ENCODE data around the gene DNAJC24.

The DNAJC24 gene

DNA sequence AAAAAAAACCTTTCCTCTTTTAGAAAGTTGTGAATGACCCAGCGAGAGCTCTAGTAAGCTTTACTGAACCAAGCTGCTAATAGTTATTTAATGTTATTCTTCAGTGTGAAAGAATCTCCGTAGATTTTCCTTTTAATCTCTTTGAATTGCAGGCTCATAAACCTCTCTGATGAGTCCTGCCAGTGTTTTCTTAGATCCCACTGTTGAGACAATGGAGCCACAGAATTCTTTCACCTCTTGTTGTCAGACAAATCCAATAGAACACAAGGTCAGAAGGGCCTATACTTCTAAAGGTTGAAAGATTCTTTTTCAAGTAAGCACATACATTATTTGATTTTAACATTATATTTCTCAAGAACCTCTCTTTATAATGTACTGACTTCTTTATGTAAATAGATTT, 52.2 kb downstream of the DNAJC24 start:
- ChIA-PET POLR2A (no interaction called here), CTCF (no interaction called here)
- no peak for DNase-seq (ENCODE audit: extremely low spot score)
- TF ChIP-seq L3MBTL2 (conservative IDR thresholded peaks at IDR 0.05) = no peak
- no peak for TF ChIP-seq TARDBP (IDR thresholded peaks at IDR 0.05)
- no peak for TF ChIP-seq ARNT (IDR thresholded peaks at IDR 0.05)
- no peak for TF ChIP-seq PKNOX1 (IDR thresholded peaks at IDR 0.05)
- no peak for TF ChIP-seq CTBP1 (IDR thresholded peaks at IDR 0.05; ENCODE audit: borderline replicate concordance)
- TF ChIP-seq FOXK2 (IDR thresholded peaks at IDR 0.05) = no peak
- TF ChIP-seq ELF4 (IDR thresholded peaks at IDR 0.05) = no peak
- TF ChIP-seq LEF1 (IDR thresholded peaks at IDR 0.05; ENCODE audit: borderline replicate concordance) = no peak
- TF ChIP-seq FOXM1 (IDR thresholded peaks at IDR 0.05; ENCODE audit: borderline replicate concordance) = no peak
- no peak for TF ChIP-seq NFRKB (IDR thresholded peaks at IDR 0.05)
- TF ChIP-seq BHLHE40 (IDR thresholded peaks at IDR 0.05; ENCODE audit: borderline replicate concordance) = no peak
- TF ChIP-seq SUZ12 (IDR thresholded peaks at IDR 0.05) = no peak
- no peak for TF ChIP-seq FOXA1 (IDR thresholded peaks at IDR 0.05)
- no peak for TF ChIP-seq HDGF (IDR thresholded peaks at IDR 0.05; ENCODE audit: borderline replicate concordance)
- no peak for TF ChIP-seq ZNF384 (IDR thresholded peaks at IDR 0.05)
- TF ChIP-seq SP1 (IDR thresholded peaks at IDR 0.05) = no peak

- no peak for TF ChIP-seq ELF4 (IDR thresholded peaks at IDR 0.05)
- no peak for TF ChIP-seq CTBP1 (IDR thresholded peaks at IDR 0.05; ENCODE audit: borderline replicate concordance)
- TF ChIP-seq ZNF384 (IDR thresholded peaks at IDR 0.05) = no peak
- no peak for TF ChIP-seq FOXA1 (IDR thresholded peaks at IDR 0.05)
- no peak for TF ChIP-seq NFRKB (IDR thresholded peaks at IDR 0.05)
- no peak for TF ChIP-seq BHLHE40 (IDR thresholded peaks at IDR 0.05; ENCODE audit: borderline replicate concordance)
- no peak for TF ChIP-seq ARNT (IDR thresholded peaks at IDR 0.05)
- TF ChIP-seq SUZ12 (IDR thresholded peaks at IDR 0.05) = no peak
- no peak for TF ChIP-seq LEF1 (IDR thresholded peaks at IDR 0.05; ENCODE audit: borderline replicate concordance)
- TF ChIP-seq PKNOX1 (IDR thresholded peaks at IDR 0.05) = no peak
- no peak for TF ChIP-seq SP1 (IDR thresholded peaks at IDR 0.05)
- TF ChIP-seq HDGF (IDR thresholded peaks at IDR 0.05; ENCODE audit: borderline replicate concordance) = no peak
- ChIA-PET POLR2A (no interaction called here), CTCF (interaction anchor here (0.7 kb wide), 1 partner anchor 1034 kb away, joined by 4 read pairs; no protein-coding TSS in a partner anchor)
- DNase-seq (ENCODE audit: extremely low spot score) = no peak
These were observed 53.0 kb downstream of the DNAJC24 start for GRCh38 chr11:31422703-31423102.

DNA sequence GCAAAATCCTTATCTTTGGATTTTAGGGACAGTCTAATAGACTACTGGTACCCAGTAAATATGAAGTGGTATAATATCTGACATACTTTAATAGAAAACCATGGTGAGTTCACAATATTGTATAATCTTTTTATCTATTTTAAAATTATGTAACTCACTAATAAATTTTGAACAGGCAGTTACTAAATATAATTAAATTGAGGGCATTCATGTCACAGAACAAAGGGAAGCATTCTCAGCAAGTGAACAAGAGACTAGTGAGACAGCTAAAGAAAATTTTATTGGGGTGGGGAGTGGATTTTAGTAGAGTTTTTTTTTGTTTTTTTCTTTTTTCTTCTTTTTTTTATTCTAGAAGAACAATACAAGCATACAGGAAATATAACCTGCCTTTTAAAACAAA, 55.0 kb downstream of the DNAJC24 start:
- TF ChIP-seq ZNF384 (IDR thresholded peaks at IDR 0.05) (no peak), BHLHE40 (IDR thresholded peaks at IDR 0.05; ENCODE audit: borderline replicate concordance) (no peak), FOXK2 (IDR thresholded peaks at IDR 0.05) (no peak), LEF1 (IDR thresholded peaks at IDR 0.05; ENCODE audit: borderline replicate concordance) (no peak), NFRKB (IDR thresholded peaks at IDR 0.05) (no peak), ELF4 (IDR thresholded peaks at IDR 0.05) (no peak), PKNOX1 (IDR thresholded peaks at IDR 0.05) (no peak), SP1 (IDR thresholded peaks at IDR 0.05) (no peak), FOXM1 (IDR thresholded peaks at IDR 0.05; ENCODE audit: borderline replicate concordance) (no peak), ARNT (IDR thresholded peaks at IDR 0.05) (no peak), FOXA1 (IDR thresholded peaks at IDR 0.05) (no peak), CTBP1 (IDR thresholded peaks at IDR 0.05; ENCODE audit: borderline replicate concordance) (no peak), L3MBTL2 (conservative IDR thresholded peaks at IDR 0.05) (no peak), TARDBP (IDR thresholded peaks at IDR 0.05) (no peak), HDGF (IDR thresholded peaks at IDR 0.05; ENCODE audit: borderline replicate concordance) (no peak), SUZ12 (IDR thresholded peaks at IDR 0.05) (no peak)
- DNase-seq (ENCODE audit: extremely low spot score) = no peak
- ChIA-PET POLR2A (no interaction called here), CTCF (no interaction called here)

GRCh38 chr11:31433851-31434250, 64.2 kb downstream of the DNAJC24 start:
- TF ChIP-seq HDGF (IDR thresholded peaks at IDR 0.05; ENCODE audit: borderline replicate concordance) = no peak
- TF ChIP-seq TARDBP (IDR thresholded peaks at IDR 0.05) = no peak
- no peak for TF ChIP-seq ZNF384 (IDR thresholded peaks at IDR 0.05)
- TF ChIP-seq BHLHE40 (IDR thresholded peaks at IDR 0.05; ENCODE audit: borderline replicate concordance) = no peak
- no peak for TF ChIP-seq ELF4 (IDR thresholded peaks at IDR 0.05)
- no peak for TF ChIP-seq SUZ12 (IDR thresholded peaks at IDR 0.05)
- TF ChIP-seq NFRKB (IDR thresholded peaks at IDR 0.05) = no peak
- no peak for TF ChIP-seq ARNT (IDR thresholded peaks at IDR 0.05)
- no peak for TF ChIP-seq CTBP1 (IDR thresholded peaks at IDR 0.05; ENCODE audit: borderline replicate concordance)
- no peak for TF ChIP-seq L3MBTL2 (conservative IDR thresholded peaks at IDR 0.05)
- TF ChIP-seq FOXM1 (IDR thresholded peaks at IDR 0.05; ENCODE audit: borderline replicate concordance) = no peak
- no peak for TF ChIP-seq FOXK2 (IDR thresholded peaks at IDR 0.05)
- TF ChIP-seq PKNOX1 (IDR thresholded peaks at IDR 0.05) = no peak
- TF ChIP-seq FOXA1 (IDR thresholded peaks at IDR 0.05) = no peak
- no peak for TF ChIP-seq SP1 (IDR thresholded peaks at IDR 0.05)
- ChIA-PET CTCF (no interaction called here), POLR2A (no interaction called here)
- DNase-seq (ENCODE audit: extremely low spot score) = no peak

DNA sequence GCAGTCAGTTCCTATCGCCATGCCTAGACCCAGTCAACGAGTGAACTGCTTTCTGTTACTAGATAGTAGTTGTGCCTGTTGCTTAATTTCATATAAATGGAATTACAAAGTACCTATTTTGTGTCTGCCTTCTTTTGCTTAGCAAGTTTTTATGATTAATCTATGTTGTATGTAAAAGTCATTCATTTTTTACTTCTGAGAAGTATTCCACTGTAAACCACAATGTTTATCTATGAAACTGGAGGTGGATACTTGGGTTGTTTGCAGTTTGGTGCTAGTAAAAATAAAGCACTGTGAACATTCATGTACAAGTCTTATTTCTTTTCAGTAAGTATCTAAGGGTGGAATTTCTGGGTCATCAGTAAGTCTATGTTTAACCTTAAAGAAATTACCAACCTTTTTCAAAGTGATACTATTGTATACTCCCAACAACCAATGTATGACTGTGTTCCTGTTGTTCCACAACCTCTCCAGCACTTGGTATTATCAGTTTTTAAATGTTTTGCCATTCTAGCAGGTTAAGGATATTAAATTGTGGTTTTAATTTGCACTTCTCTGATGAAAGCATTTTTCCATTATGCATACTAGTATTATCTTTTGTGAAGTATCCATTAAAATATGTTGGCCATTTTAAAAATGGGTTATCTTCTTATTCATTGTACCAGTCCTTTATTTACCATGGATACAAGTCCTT, 68.2 kb downstream of the DNAJC24 start:
- no peak for TF ChIP-seq ZNF384 (IDR thresholded peaks at IDR 0.05)
- TF ChIP-seq TARDBP (IDR thresholded peaks at IDR 0.05) = no peak
- TF ChIP-seq ARNT (IDR thresholded peaks at IDR 0.05) = no peak
- TF ChIP-seq SP1 (IDR thresholded peaks at IDR 0.05) = no peak
- no peak for TF ChIP-seq FOXM1 (IDR thresholded peaks at IDR 0.05; ENCODE audit: borderline replicate concordance)
- TF ChIP-seq HDGF (IDR thresholded peaks at IDR 0.05; ENCODE audit: borderline replicate concordance) = no peak
- TF ChIP-seq BHLHE40 (IDR thresholded peaks at IDR 0.05; ENCODE audit: borderline replicate concordance) = no peak
- no peak for TF ChIP-seq FOXA1 (IDR thresholded peaks at IDR 0.05)
- TF ChIP-seq SUZ12 (IDR thresholded peaks at IDR 0.05) = no peak
- TF ChIP-seq L3MBTL2 (conservative IDR thresholded peaks at IDR 0.05) = no peak
- no peak for TF ChIP-seq NFRKB (IDR thresholded peaks at IDR 0.05)
- no peak for TF ChIP-seq LEF1 (IDR thresholded peaks at IDR 0.05; ENCODE audit: borderline replicate concordance)
- no peak for TF ChIP-seq CTBP1 (IDR thresholded peaks at IDR 0.05; ENCODE audit: borderline replicate concordance)
- no peak for TF ChIP-seq ELF4 (IDR thresholded peaks at IDR 0.05)
- TF ChIP-seq PKNOX1 (IDR thresholded peaks at IDR 0.05) = no peak
- TF ChIP-seq FOXK2 (IDR thresholded peaks at IDR 0.05) = no peak
- ChIA-PET POLR2A (no interaction called here), CTCF (no interaction called here)
- DNase-seq (ENCODE audit: extremely low spot score) = no peak
